HepG2 (cell line): Measurements from ENCODE around the gene ANKRD13C. TPM values are rescaled to one million over a fixed set of nuclear protein-coding genes. Genes with fewer than 3 reads are reported as not detected.

Experiments
- CREBL2 ChIP-seq: sonication (generic); formaldehyde crosslinking; IDR thresholded peaks from 2 replicates; pipeline ENCODE4 v1.8.1; 2023; ENCODE audit warnings: missing genetic modification reagents, mild to moderate bottlenecking, borderline replicate concordance
- HOXA5 ChIP-seq: sonication (generic); formaldehyde crosslinking; IDR thresholded peaks from 2 replicates; pipeline ENCODE4 v1.4.0; 2020; ENCODE audit warnings: missing genetic modification reagents
- MIER2 ChIP-seq: IDR thresholded peaks from 2 replicates; pipeline ENCODE4 v1.6.1; 2016; ENCODE audit warnings: missing biosample characterization, missing genetic modification reagents
- SATB2 ChIP-seq: sonication (generic); formaldehyde crosslinking; IDR thresholded peaks from 2 replicates; pipeline ENCODE4 v1.5.0; 2020; ENCODE audit warnings: missing genetic modification reagents
- ZNF275 ChIP-seq: sonication (generic); formaldehyde crosslinking; IDR thresholded peaks from 2 replicates; pipeline ENCODE4 v1.8.0; 2022; ENCODE audit warnings: missing genetic modification reagents, mild to moderate bottlenecking, inconsistent platforms, borderline replicate concordance
- polyA plus RNA-seq, 8 experiments: library from polyadenylated mRNA; depleted of rRNA in 3 of 8; stranded (reverse) in 7 of 8; unstranded in 1 of 8; fragments of >200 nt; fragmentation: Illumina TruSeq in 4 of 8; extraction: Trizol in 4 of 8; gene quantifications; 2 replicates each; pipeline versions ENCODE4 v1.2.1 to v1.2.3, GENCODE V29; 2011 to 2016; ENCODE audit warnings: low read depth in 4 of 8, missing spikeins in 1 of 8, mixed read lengths in 1 of 8; ENCODE audit not compliant: insufficient read depth in 1 of 8
- total RNA-seq, 5 experiments: library from RNA; depleted of rRNA; stranded (reverse); fragments of >200 nt; fragmentation: Illumina TruSeq; extraction: Trizol; gene quantifications; 2 replicates each; pipeline ENCODE4 v1.2.3, GENCODE V29; 2016; ENCODE audit warnings: low read depth in 1 of 5
- TF ChIP-seq, protein P1 (sequence below): sonication (generic); formaldehyde crosslinking; IDR thresholded peaks from 2 replicates; pipeline ENCODE4 v1.8.1; 2023; ENCODE audit warnings: mild to moderate bottlenecking, missing genetic modification reagents
- TF ChIP-seq, protein P2 (sequence below): sonication (generic); formaldehyde crosslinking; IDR thresholded peaks from 2 replicates; pipeline ENCODE4 v1.8.0; 2022; ENCODE audit warnings: missing genetic modification reagents, mild to moderate bottlenecking, moderate library complexity, borderline replicate concordance

The ANKRD13C gene
- total and polyA plus RNA-seq, 2 of the 13 experiments (the other 11 are each of a cell fraction or from before 2014, with no cell fraction given) = 6.2 to 17.6 TPM

GRCh38 chr1:70364439-70364838 is 9.9 kb upstream of the ANKRD13C start (continued):
- TF ChIP-seq ZNF275 (CRISPR knock-in tag) (no peak), CREBL2 (no peak), HOXA5 (CRISPR knock-in tag) (no peak), SATB2 (CRISPR knock-in tag) (no peak), MIER2 (CRISPR knock-in tag) (no peak)
- TF ChIP-seq, protein P1, sequence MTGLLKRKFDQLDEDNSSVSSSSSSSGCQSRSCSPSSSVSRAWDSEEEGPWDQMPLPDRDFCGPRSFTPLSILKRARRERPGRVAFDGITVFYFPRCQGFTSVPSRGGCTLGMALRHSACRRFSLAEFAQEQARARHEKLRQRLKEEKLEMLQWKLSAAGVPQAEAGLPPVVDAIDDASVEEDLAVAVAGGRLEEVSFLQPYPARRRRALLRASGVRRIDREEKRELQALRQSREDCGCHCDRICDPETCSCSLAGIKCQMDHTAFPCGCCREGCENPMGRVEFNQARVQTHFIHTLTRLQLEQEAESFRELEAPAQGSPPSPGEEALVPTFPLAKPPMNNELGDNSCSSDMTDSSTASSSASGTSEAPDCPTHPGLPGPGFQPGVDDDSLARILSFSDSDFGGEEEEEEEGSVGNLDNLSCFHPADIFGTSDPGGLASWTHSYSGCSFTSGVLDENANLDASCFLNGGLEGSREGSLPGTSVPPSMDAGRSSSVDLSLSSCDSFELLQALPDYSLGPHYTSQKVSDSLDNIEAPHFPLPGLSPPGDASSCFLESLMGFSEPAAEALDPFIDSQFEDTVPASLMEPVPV = no peak
- TF ChIP-seq, protein P2, sequence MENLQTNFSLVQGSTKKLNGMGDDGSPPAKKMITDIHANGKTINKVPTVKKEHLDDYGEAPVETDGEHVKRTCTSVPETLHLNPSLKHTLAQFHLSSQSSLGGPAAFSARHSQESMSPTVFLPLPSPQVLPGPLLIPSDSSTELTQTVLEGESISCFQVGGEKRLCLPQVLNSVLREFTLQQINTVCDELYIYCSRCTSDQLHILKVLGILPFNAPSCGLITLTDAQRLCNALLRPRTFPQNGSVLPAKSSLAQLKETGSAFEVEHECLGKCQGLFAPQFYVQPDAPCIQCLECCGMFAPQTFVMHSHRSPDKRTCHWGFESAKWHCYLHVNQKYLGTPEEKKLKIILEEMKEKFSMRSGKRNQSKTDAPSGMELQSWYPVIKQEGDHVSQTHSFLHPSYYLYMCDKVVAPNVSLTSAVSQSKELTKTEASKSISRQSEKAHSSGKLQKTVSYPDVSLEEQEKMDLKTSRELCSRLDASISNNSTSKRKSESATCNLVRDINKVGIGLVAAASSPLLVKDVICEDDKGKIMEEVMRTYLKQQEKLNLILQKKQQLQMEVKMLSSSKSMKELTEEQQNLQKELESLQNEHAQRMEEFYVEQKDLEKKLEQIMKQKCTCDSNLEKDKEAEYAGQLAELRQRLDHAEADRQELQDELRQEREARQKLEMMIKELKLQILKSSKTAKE (CRISPR knock-in tag) = no peak
